H9 (cell line): ENCODE results near the gene ECHS1. TPM values are rescaled to one million over a fixed set of nuclear protein-coding genes. Genes with fewer than 3 reads are reported as not detected.

Source experiments
- DNase-seq: peaks from one replicate; pipeline ENCODE4 v3.0.0-alpha.2; 2017
- H2AFZ ChIP-seq: one replicate; pipeline ENCODE4 v1.6.1; 2013; ENCODE audit warnings: mild to moderate bottlenecking, low read length, control low read depth, moderate library complexity
- H2AK5ac ChIP-seq: 2 replicates; pipeline ENCODE4 v1.6.1; 2013; ENCODE audit warnings: low read length, control low read depth, mixed read lengths; ENCODE audit not compliant: insufficient read length
- H2BK120ac ChIP-seq: one replicate; pipeline ENCODE4 v1.6.1; 2013; ENCODE audit warnings: low read depth, mild to moderate bottlenecking, low read length, control low read depth, inconsistent platforms; ENCODE audit not compliant: poor library complexity, severe bottlenecking
- H2BK12ac ChIP-seq: 2 replicates; pipeline ENCODE4 v1.6.1; 2013; ENCODE audit warnings: low read length, control low read depth, mixed read lengths, low read depth; ENCODE audit not compliant: insufficient read length
- H2BK15ac ChIP-seq: 2 replicates; pipeline ENCODE4 v1.6.1; 2013; ENCODE audit warnings: low read depth, low read length, control low read depth
- H2BK20ac ChIP-seq: one replicate; pipeline ENCODE4 v1.6.1; 2013; ENCODE audit warnings: low read depth, mild to moderate bottlenecking, low read length, control low read depth, inconsistent platforms; ENCODE audit not compliant: poor library complexity, severe bottlenecking
- H2BK5ac ChIP-seq: 2 replicates; pipeline ENCODE4 v1.6.1; 2013; ENCODE audit warnings: low read length, control low read depth, mixed read lengths; ENCODE audit not compliant: insufficient read length
- H3K14ac ChIP-seq: 2 replicates; pipeline ENCODE4 v1.6.1; 2013; ENCODE audit warnings: low read length, control low read depth; ENCODE audit not compliant: insufficient read depth
- H3K18ac ChIP-seq: 2 replicates; pipeline ENCODE4 v1.6.1; 2013; ENCODE audit warnings: low read depth, mild to moderate bottlenecking, mixed read lengths, low read length, control low read depth; ENCODE audit not compliant: insufficient read length
- H3K23ac ChIP-seq: 2 replicates; pipeline ENCODE4 v1.6.1; 2013; ENCODE audit warnings: low read length, control low read depth, mixed read lengths, low read depth; ENCODE audit not compliant: insufficient read length
- H3K23me2 ChIP-seq: 2 replicates; pipeline ENCODE4 v1.6.1; 2013; ENCODE audit warnings: low read depth, mild to moderate bottlenecking, mixed read lengths, low read length, control low read depth; ENCODE audit not compliant: insufficient read length, poor library complexity, severe bottlenecking
- H3K27ac ChIP-seq: 2 replicates; pipeline ENCODE4 v1.5.1; 2013; ENCODE audit warnings: low read length, control low read depth, mixed read lengths, low read depth; ENCODE audit not compliant: insufficient read length
- H3K27me3 ChIP-seq: 2 replicates; pipeline ENCODE4 v1.6.1; 2013; ENCODE audit warnings: low read length, control low read depth, inconsistent platforms; ENCODE audit not compliant: insufficient read depth
- H3K4ac ChIP-seq: 2 replicates; pipeline ENCODE4 v1.6.1; 2013; ENCODE audit warnings: low read depth, mild to moderate bottlenecking, control low read depth, inconsistent platforms, low read length, moderate library complexity
- H3K4me1 ChIP-seq: 2 replicates; pipeline ENCODE4 v1.6.1; 2013; ENCODE audit warnings: low read length, control low read depth, inconsistent platforms; ENCODE audit not compliant: insufficient read depth
- H3K4me2 ChIP-seq: 2 replicates; pipeline ENCODE4 v1.6.1; 2013; ENCODE audit warnings: low read length, control low read depth, mixed read lengths; ENCODE audit not compliant: insufficient read length, insufficient read depth
- H3K56ac ChIP-seq: 2 replicates; pipeline ENCODE4 v1.6.1; 2013; ENCODE audit warnings: low read depth, mild to moderate bottlenecking, mixed read lengths, low read length, control low read depth; ENCODE audit not compliant: insufficient read length
- H3K79me1 ChIP-seq: 2 replicates; pipeline ENCODE4 v1.6.1; 2013; ENCODE audit warnings: low read depth, mild to moderate bottlenecking, moderate library complexity, low read length, control low read depth, inconsistent platforms; ENCODE audit not compliant: insufficient read depth, poor library complexity, severe bottlenecking
- H3K79me2 ChIP-seq: 2 replicates; pipeline ENCODE4 v1.6.1; 2013; ENCODE audit warnings: low read length, control low read depth, inconsistent platforms; ENCODE audit not compliant: insufficient read depth
- H3K9ac ChIP-seq: 2 replicates; pipeline ENCODE4 v1.6.1; 2013; ENCODE audit warnings: low read length, control low read depth, mixed read lengths; ENCODE audit not compliant: insufficient read length; ENCODE audit errors: extremely low read depth
- H3K9me3 ChIP-seq: one replicate; pipeline ENCODE4 v1.6.1; 2013; ENCODE audit warnings: low read depth, low read length, inconsistent platforms; ENCODE audit not compliant: control insufficient read depth
- H3T11ph ChIP-seq: one replicate; pipeline ENCODE4 v1.6.1; 2013; ENCODE audit warnings: mild to moderate bottlenecking, low read length, control low read depth, inconsistent platforms
- H4K20me1 ChIP-seq: one replicate; pipeline ENCODE4 v1.6.1; 2013; ENCODE audit not compliant: control insufficient read depth, insufficient read length, insufficient read depth
- H4K5ac ChIP-seq: 2 replicates; pipeline ENCODE4 v1.6.1; 2013; ENCODE audit warnings: low read depth, mild to moderate bottlenecking, mixed read lengths, low read length, control low read depth; ENCODE audit not compliant: insufficient read length
- H4K8ac ChIP-seq: replicated peaks from 2 replicates; pipeline ENCODE4 v1.6.1; 2013; ENCODE audit warnings: low read length, control low read depth, mixed read lengths, low read depth; ENCODE audit not compliant: insufficient read length
- H4K91ac ChIP-seq: 2 replicates; pipeline ENCODE4 v1.6.1; 2013; ENCODE audit warnings: low read depth, mild to moderate bottlenecking, moderate library complexity, mixed read lengths, low read length, control low read depth; ENCODE audit not compliant: insufficient read length
- H3K27ac Mint-ChIP-seq, 3 experiments: 2 replicates in 2 of 3; 3 replicates in 1 of 3; pipeline ENCODE4 v1.8.0; 2020 to 2021; ENCODE audit warnings: mixed read lengths in 3 of 3, mild to moderate bottlenecking in 1 of 3, moderate library complexity in 1 of 3
- H3K27me3 Mint-ChIP-seq: 2 replicates; pipeline ENCODE4 v1.8.0; 2021; ENCODE audit warnings: low read depth, mild to moderate bottlenecking, moderate library complexity, mixed read lengths
- H3K36me3 Mint-ChIP-seq, 3 experiments: 2 replicates in 2 of 3; 3 replicates in 1 of 3; pipeline ENCODE4 v1.8.0; 2020 to 2021; ENCODE audit warnings: low read depth in 3 of 3, mixed read lengths in 3 of 3; ENCODE audit not compliant: insufficient read depth in 1 of 3
- H3K4me1 Mint-ChIP-seq, 2 experiments: 2 replicates each; pipeline ENCODE4 v1.8.0; 2020; ENCODE audit warnings: mixed read lengths in 2 of 2
- H3K4me3 Mint-ChIP-seq, 2 experiments: 2 replicates in 1 of 2; 3 replicates in 1 of 2; pipeline ENCODE4 v1.8.0; 2020 to 2021; ENCODE audit warnings: mild to moderate bottlenecking in 2 of 2, mixed read lengths in 2 of 2, moderate library complexity in 1 of 2
- H3K9me3 Mint-ChIP-seq, 2 experiments: 2 replicates in 1 of 2; 3 replicates in 1 of 2; pipeline ENCODE4 v1.8.0; 2020; ENCODE audit warnings: mild to moderate bottlenecking in 2 of 2, mixed read lengths in 2 of 2, moderate library complexity in 1 of 2
- WGBS: extraction: QIAGEN DNeasy Blood & Tissue Kit; methylation state at CpG from one replicate; pipeline ENCODE4 v1.1.7; 2013; ENCODE audit warnings: missing lambda C conversion rate, low lambda C conversion rate, mixed read lengths; ENCODE audit not compliant: insufficient read length; ENCODE audit errors: extremely low coverage; 5-methylcytosine and 5-hydroxymethylcytosine counted together
- total RNA-seq: library from RNA; stranded (reverse); gene quantifications from 2 replicates; pipeline ENCODE4 v1.2.1, GENCODE V29; 2021
- TF ChIP-seq, protein P1 (sequence below): fragments of 200-600 bp; sonication (generic); conservative IDR thresholded peaks from 3 replicates; pipeline ENCODE4 v1.8.0; 2021; ENCODE audit warnings: antibody characterized with exemption, mild to moderate bottlenecking

Gene ECHS1
- total RNA-seq, 1 experiment from 2014 or later: 94.1 TPM

GRCh38 chr10:133419211-133419950 is 46.2 kb upstream of the ECHS1 start:
- WGBS: no CpG with 5 or more reads among the region's 34 CpGs
- H3K23me2 ChIP-seq: peaks cover 3% of the 10 kb centered on the region
- 0 out of 7 replicates have a peak overlapping the region, but pooled peaks of 1 of the 3 experiments have one; percentile 21 for H3K27ac Mint-ChIP-seq

More at GRCh38 chr10:133419211-133419950, 46.2 kb upstream of the ECHS1 start:
- no peak overlapping the region for H3K9ac ChIP-seq
- H3K14ac ChIP-seq: no peak overlapping the region
- H3K4me3 Mint-ChIP-seq: no peak overlapping the region; a peak in 1 of 5 replicates
- no peak overlapping the region for H2BK5ac ChIP-seq
- H3K9me3 ChIP-seq: peaks cover 6% of the 10 kb centered on the region
- H2BK20ac ChIP-seq: no peak overlapping the region
- H3K4me1 Mint-ChIP-seq: no peaks in the 10 kb centered on the region
- no peak overlapping the region for H2AFZ ChIP-seq
- no peak overlapping the region for H2BK120ac ChIP-seq
- H3K18ac ChIP-seq: no peak overlapping the region
- no peak overlapping the region for H3K23ac ChIP-seq
- no peaks in the 10 kb centered on the region for H3K79me1 ChIP-seq
- no peak overlapping the region for H3K56ac ChIP-seq
- H3K4ac ChIP-seq: no peak overlapping the region
- H3K79me2 ChIP-seq: no peaks in the 10 kb centered on the region
- H3K27me3 ChIP-seq: no peaks in the 10 kb centered on the region
- no peak overlapping the region for H4K5ac ChIP-seq
- no peak overlapping the region for H2BK12ac ChIP-seq
- DNase-seq: peak; percentile 20
- peaks cover 11% of the 10 kb centered on the region for H3K27me3 Mint-ChIP-seq
- no peak overlapping the region for H4K8ac ChIP-seq
- H3K27ac ChIP-seq: no peak overlapping the region
- H3K4me2 ChIP-seq: no peak overlapping the region
- TF ChIP-seq, protein P1, sequence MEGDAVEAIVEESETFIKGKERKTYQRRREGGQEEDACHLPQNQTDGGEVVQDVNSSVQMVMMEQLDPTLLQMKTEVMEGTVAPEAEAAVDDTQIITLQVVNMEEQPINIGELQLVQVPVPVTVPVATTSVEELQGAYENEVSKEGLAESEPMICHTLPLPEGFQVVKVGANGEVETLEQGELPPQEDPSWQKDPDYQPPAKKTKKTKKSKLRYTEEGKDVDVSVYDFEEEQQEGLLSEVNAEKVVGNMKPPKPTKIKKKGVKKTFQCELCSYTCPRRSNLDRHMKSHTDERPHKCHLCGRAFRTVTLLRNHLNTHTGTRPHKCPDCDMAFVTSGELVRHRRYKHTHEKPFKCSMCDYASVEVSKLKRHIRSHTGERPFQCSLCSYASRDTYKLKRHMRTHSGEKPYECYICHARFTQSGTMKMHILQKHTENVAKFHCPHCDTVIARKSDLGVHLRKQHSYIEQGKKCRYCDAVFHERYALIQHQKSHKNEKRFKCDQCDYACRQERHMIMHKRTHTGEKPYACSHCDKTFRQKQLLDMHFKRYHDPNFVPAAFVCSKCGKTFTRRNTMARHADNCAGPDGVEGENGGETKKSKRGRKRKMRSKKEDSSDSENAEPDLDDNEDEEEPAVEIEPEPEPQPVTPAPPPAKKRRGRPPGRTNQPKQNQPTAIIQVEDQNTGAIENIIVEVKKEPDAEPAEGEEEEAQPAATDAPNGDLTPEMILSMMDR: no peak
- H2BK15ac ChIP-seq: no peak overlapping the region
- H3T11ph ChIP-seq: no peak overlapping the region
- H4K91ac ChIP-seq: no peak overlapping the region
- H4K20me1 ChIP-seq: peaks cover 4% of the 10 kb centered on the region
- peaks cover 8 to 15% of the 10 kb centered on the region in 2 experiments for H3K9me3 Mint-ChIP-seq
- peaks cover 20 to 35% (median 29%) of the 10 kb centered on the region in 3 experiments for H3K36me3 Mint-ChIP-seq
- no peaks in the 10 kb centered on the region for H3K4me1 ChIP-seq
- no peak overlapping the region for H2AK5ac ChIP-seq
